ACC112 (cell line): ENCODE results near the gene CR2.

Experiments
- H2AFZ ChIP-seq: fragments of 200-600 bp; sonication (generic); one replicate; pipeline ENCODE4 v1.6.0; 2017; ENCODE audit warnings: antibody characterized with exemption, low read length; ENCODE audit not compliant: unreplicated experiment
- H3K27ac ChIP-seq: fragments of 200-600 bp; sonication (generic); 2 replicates; pipeline ENCODE4 v1.5.1; 2014; ENCODE audit warnings: low read depth, mild to moderate bottlenecking, antibody characterized with exemption, low read length, moderate library complexity
- H3K27me3 ChIP-seq: fragments of 200-600 bp; sonication (generic); 2 replicates; pipeline ENCODE4 v1.6.1; 2014; ENCODE audit warnings: mild to moderate bottlenecking, antibody characterized with exemption, low read length, moderate library complexity, mixed read lengths; ENCODE audit not compliant: insufficient read depth
- H3K36me3 ChIP-seq: fragments of 200-600 bp; sonication (generic); 2 replicates; pipeline ENCODE4 v1.6.1; 2016; ENCODE audit warnings: mild to moderate bottlenecking, antibody characterized with exemption, low read length, moderate library complexity, mixed read lengths; ENCODE audit not compliant: insufficient read depth
- H3K4me1 ChIP-seq: fragments of 200-600 bp; sonication (generic); one replicate; pipeline ENCODE4 v1.6.1; 2016; ENCODE audit warnings: low read length, mixed read lengths; ENCODE audit not compliant: insufficient read depth, unreplicated experiment, control insufficient read depth
- H3K4me3 ChIP-seq: fragments of 200-600 bp; sonication (generic); 2 replicates; pipeline ENCODE4 v1.5.1; 2014; ENCODE audit warnings: mild to moderate bottlenecking, low read depth, low read length
- H3K79me2 ChIP-seq: fragments of 200-600 bp; sonication (generic); one replicate; pipeline ENCODE4 v1.6.0; 2016; ENCODE audit warnings: low read length; ENCODE audit not compliant: control insufficient read depth, unreplicated experiment, insufficient read depth

The CR2 gene

GRCh38 chr1:207444514-207445217 lies 9.5 kb upstream of the CR2 start:
- peaks cover 58% of the 10 kb centered on the region for H3K27me3 ChIP-seq
- H3K4me3 ChIP-seq: no peak overlapping the region
- H2AFZ ChIP-seq: no peak overlapping the region
- no peaks in the 10 kb centered on the region for H3K79me2 ChIP-seq
- H3K27ac ChIP-seq: no peak overlapping the region
- no peaks in the 10 kb centered on the region for H3K36me3 ChIP-seq
- no peaks in the 10 kb centered on the region for H3K4me1 ChIP-seq

- Histone ChIP-seq H3K79me2 (no peaks in the 10 kb centered on the region), H3K27ac (no peak overlapping the region), H3K4me1 (no peaks in the 10 kb centered on the region), H2AFZ (no peak overlapping the region), H3K4me3 (no peak overlapping the region), H3K36me3 (no peaks in the 10 kb centered on the region), H3K27me3 (peaks cover 87% of the 10 kb centered on the region)
These were observed 450 bp upstream of the CR2 start for GRCh38 chr1:207453710-207454045.

- no peak overlapping the region for H3K27ac ChIP-seq
- H2AFZ ChIP-seq: no peak overlapping the region
- no peaks in the 10 kb centered on the region for H3K36me3 ChIP-seq
- no peaks in the 10 kb centered on the region for H3K79me2 ChIP-seq
- H3K27me3 ChIP-seq: peaks cover 88% of the 10 kb centered on the region
- H3K4me3 ChIP-seq: no peak overlapping the region
- no peaks in the 10 kb centered on the region for H3K4me1 ChIP-seq
These were observed 1.1 kb downstream of the CR2 start for GRCh38 chr1:207455183-207455754.

GRCh38 chr1:207458414-207458813 lies 4.3 kb downstream of the CR2 start:
- Histone ChIP-seq H3K27me3 (peaks cover 74% of the 10 kb centered on the region), H3K4me1 (no peaks in the 10 kb centered on the region), H2AFZ (no peak overlapping the region), H3K36me3 (no peaks in the 10 kb centered on the region), H3K4me3 (no peak overlapping the region), H3K27ac (no peak overlapping the region), H3K79me2 (no peaks in the 10 kb centered on the region)

- H3K4me1 ChIP-seq: no peaks in the 10 kb centered on the region
- H3K27me3 ChIP-seq: peaks cover 68% of the 10 kb centered on the region
These were observed 4.9 kb downstream of the CR2 start for GRCh38 chr1:207459008-207459407.

GRCh38 chr1:207461649-207462048 lies 7.5 kb downstream of the CR2 start:
- Histone ChIP-seq H3K27ac (no peak overlapping the region), H3K36me3 (no peaks in the 10 kb centered on the region), H3K4me3 (no peak overlapping the region), H3K27me3 (peaks cover 53% of the 10 kb centered on the region), H3K4me1 (no peaks in the 10 kb centered on the region), H2AFZ (no peak overlapping the region), H3K79me2 (no peaks in the 10 kb centered on the region)

More at GRCh38 chr1:207459008-207459407, 4.9 kb downstream of the CR2 start:
- no peak overlapping the region for H3K4me3 ChIP-seq
- no peak overlapping the region for H2AFZ ChIP-seq
- H3K27ac ChIP-seq: no peak overlapping the region
- H3K79me2 ChIP-seq: no peaks in the 10 kb centered on the region
- H3K36me3 ChIP-seq: no peaks in the 10 kb centered on the region

GRCh38 chr1:207462535-207462934 lies 8.4 kb downstream of the CR2 start:
- no peak overlapping the region for H3K4me3 ChIP-seq

GRCh38 chr1:207463021-207463420 lies 8.9 kb downstream of the CR2 start:
- H3K36me3 ChIP-seq: no peaks in the 10 kb centered on the region
- no peaks in the 10 kb centered on the region for H3K4me1 ChIP-seq
- H2AFZ ChIP-seq: no peak overlapping the region
- peaks cover 57% of the 10 kb centered on the region for H3K27me3 ChIP-seq
- H3K4me3 ChIP-seq: no peak overlapping the region
- H3K27ac ChIP-seq: no peak overlapping the region
- no peaks in the 10 kb centered on the region for H3K79me2 ChIP-seq

More at GRCh38 chr1:207462535-207462934, 8.4 kb downstream of the CR2 start:
- Histone ChIP-seq H3K27me3 (peaks cover 53% of the 10 kb centered on the region), H3K36me3 (no peaks in the 10 kb centered on the region), H3K27ac (no peak overlapping the region), H3K4me1 (no peaks in the 10 kb centered on the region), H2AFZ (no peak overlapping the region), H3K79me2 (no peaks in the 10 kb centered on the region)

GRCh38 chr1:207463571-207463970 lies 9.4 kb downstream of the CR2 start:
- H2AFZ ChIP-seq: no peak overlapping the region
- no peaks in the 10 kb centered on the region for H3K36me3 ChIP-seq
- H3K27me3 ChIP-seq: peaks cover 60% of the 10 kb centered on the region
- H3K4me1 ChIP-seq: no peaks in the 10 kb centered on the region
- no peaks in the 10 kb centered on the region for H3K79me2 ChIP-seq
- no peak overlapping the region for H3K4me3 ChIP-seq
- no peak overlapping the region for H3K27ac ChIP-seq

GRCh38 chr1:207470927-207471326 lies 16.8 kb downstream of the CR2 start:
- H2AFZ ChIP-seq: no peak overlapping the region
- no peak overlapping the region for H3K27ac ChIP-seq
- no peaks in the 10 kb centered on the region for H3K4me1 ChIP-seq
- H3K79me2 ChIP-seq: no peaks in the 10 kb centered on the region
- H3K36me3 ChIP-seq: no peaks in the 10 kb centered on the region
- no peak overlapping the region for H3K4me3 ChIP-seq
- peaks cover 90% of the 10 kb centered on the region for H3K27me3 ChIP-seq

GRCh38 chr1:207474210-207474609 lies 20.1 kb downstream of the CR2 start:
- Histone ChIP-seq H3K27me3 (peaks cover 71% of the 10 kb centered on the region), H3K4me3 (no peak overlapping the region), H3K79me2 (no peaks in the 10 kb centered on the region), H2AFZ (no peak overlapping the region), H3K27ac (no peak overlapping the region), H3K36me3 (no peaks in the 10 kb centered on the region), H3K4me1 (no peaks in the 10 kb centered on the region)
